NCI-H82 treated with DMSO at 0.1 percent for 48 hours (cell line): ENCODE results near the gene RNF166.
"Not testable (repeated sequence)": the region's sequence is repeated elsewhere in the genome, so short reads cannot be mapped to it uniquely, and the experiment has no call there.

Experiments used
- DNase-seq: peaks from one replicate; lab custom pipeline; 2025; ENCODE audit not compliant: unreplicated experiment; lab: John Stamatoyannopoulos, UW

Gene RNF166

DNA sequence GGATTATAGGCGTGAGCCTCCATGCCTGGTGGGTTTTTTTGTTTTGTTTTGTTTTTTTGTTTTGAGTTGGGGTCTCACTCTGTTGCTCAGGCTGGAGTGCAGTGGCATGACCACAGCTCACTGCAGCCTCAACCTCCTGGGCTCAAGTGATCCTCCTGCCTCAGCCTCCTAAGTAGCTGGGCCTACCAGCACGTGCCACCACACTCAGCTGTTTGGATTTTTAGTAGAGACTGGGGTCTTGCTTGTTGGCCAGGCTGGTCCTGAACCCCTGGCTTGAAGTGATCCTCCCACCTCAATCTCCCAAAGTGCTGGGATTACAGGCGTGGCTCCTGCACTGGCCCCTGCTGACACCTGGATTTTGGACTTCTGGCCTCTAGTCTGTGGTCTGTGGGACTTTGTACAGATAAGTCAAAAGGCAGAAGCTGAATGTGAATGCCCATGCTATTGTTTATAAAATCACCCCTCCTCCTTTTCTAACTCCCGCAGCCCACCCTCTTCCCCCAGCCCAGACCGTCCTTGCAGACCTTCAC is 25.6 kb downstream of the RNF166 start:
- DNase-seq = no peak

DNA sequence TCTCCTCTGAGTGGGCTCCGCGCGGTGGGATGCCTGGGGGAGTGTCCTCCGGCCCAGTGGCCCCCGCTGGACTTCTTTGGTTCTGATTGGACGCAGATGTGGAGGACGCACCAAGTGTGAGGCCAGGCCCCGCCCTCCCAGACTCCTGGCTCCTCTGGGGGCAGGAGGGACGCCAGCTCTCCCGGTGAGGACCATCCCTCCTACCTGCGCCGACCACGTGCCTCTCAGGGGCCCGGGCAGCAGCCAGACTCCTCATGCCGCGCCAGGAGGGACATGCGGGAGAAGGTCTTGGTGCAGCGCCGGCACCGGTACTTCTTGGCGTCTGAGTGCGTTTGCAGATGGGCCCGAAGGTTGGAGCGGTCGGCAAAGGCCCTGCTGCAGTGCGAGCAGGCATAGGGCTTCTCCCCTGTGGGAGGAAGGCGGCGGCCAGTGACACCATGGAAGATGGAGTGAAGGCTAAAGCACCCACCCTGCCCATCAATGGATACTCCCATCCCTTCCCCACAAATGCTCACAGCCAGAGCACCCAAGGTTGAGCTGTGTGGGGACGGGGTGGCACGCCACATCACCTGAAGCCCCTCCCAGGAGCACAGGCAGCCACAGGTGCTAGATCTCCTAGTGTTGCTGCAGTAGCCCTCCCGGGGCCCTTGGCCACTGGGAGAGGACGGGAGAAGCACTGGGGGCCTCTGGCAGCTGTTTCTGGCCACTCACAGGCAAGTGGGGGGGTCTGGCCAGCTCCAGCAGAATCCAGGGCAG is 27.8 kb downstream of the RNF166 start:
- no peak for DNase-seq

DNA sequence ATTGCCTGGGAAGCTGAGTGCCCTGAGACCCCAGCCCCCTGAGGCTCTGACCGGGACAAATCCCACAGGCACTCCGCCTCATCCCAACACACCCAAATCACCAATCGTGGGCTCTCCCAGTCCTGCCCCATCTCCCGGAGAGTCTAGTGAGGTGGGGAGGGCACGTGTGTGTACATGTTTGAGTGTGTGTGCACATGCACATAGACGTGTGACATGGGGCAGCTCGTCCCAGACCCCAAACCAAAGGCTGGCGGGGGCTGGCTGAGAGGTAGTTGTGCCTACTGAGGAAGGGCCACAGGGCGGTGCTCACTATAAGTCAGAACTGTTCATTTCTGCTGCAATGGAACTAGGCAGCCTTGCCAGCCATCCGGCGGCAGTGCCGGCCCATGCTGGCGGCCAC is 28.5 kb downstream of the RNF166 start:
- no peak for DNase-seq

DNA sequence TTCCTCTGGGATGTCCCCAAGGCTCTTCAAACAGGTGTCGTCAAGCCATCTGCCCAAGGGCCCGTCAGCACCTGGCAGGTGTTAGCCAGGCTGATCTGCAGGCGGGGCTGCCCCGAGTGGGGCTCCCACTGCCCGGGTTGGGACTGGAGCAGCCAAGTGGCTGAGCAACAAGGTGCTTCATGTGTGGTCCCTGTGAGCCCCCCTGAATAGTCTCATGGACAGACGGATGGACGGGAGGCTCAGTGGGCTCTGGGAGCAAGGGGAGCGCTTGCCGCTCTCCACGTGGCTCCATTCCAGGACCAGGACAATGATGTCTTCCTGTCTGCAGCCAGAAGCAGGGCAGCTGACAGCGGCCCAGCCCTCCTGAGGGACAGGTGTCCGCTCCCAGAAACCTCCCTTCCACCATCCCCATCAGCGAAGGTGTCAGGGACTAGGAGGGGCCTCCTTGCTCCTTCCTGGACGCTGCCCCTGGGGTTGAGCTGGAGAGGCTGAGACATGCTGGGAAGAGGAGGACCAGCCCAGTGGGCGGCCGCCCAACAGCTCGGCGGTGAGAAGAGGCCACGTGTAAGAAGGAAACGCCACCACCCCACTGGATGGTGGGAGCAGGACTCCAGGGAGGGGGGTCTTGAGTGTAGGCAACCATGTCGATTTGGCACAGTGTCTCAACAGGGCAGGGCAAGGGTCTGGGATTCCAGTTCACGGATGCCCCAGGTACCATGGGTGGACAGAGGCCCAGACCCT is 29.5 kb downstream of the RNF166 start:
- DNase-seq = no peak

DNA sequence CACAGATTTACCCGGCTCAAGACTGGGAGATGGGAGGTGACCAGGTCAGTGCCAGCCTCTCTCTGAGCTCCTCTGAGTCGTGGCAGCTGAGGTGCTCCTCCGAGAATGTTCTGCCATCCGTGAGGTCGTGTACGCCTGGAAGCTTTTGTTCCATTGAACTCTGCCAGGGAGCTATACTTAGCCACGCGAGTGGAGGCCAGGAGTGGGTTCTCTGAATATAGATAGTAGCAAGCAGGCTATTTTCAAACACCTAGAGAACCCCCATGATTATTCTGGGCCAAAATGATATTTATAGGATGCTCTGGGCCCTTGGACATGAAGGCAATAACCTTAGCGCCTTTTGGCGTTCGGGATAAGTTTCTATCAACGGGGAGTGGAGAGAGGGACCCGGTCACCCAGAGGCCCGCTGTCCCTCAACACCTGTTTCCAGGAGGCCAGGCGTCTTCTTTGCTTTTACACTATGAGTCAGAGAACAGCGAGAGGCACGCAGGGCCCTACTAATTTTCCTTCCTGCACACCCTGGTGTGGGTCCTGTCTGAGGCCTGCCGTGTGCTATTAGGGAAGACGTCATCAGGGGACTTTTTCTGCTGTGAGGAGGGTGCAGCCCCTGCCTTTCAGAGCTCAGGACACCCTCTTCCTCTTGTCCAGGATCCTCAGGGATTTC is 32.4 kb downstream of the RNF166 start:
- no peak for DNase-seq

DNA sequence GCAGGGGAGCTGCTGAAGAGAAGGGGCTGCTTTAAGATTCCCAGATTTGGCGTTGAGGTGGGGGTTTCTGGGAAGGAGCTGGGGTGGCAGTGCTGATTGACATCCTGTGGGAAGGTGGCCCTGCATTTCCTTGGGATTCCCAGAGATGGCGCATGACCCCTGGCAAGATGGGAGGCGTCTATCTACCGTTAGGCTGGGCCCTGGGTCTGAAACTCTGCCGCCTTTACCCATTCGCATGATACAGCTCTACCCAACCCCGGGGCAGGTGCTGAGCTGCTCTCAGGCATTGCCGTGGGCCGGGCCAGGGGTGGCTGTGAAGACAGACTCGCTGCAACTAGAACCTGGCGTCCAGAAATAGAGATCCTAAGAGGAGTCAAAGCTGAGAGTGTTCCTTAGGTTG is 33.4 kb downstream of the RNF166 start:
- DNase-seq = no peak

DNA sequence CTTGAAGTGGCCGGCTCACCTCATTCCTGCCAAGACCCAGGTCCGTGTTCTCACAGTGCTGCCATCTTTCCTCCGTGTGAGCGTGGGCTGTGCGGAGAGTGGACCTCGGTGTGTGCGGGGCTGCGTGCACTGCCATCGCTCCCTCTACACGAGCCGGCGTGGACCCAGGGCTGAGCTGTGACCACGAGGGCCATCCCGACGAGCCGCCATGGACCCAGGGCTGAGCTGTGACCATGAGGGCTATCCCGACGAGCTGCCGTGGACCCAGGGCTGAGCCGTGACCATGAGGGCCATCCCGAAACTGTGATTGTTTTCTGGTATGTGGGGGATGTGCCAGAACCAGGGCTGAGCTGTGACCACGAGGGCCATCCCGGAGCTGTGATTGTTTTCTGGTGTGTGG is 34.4 kb downstream of the RNF166 start:
- DNase-seq = no peak

DNA sequence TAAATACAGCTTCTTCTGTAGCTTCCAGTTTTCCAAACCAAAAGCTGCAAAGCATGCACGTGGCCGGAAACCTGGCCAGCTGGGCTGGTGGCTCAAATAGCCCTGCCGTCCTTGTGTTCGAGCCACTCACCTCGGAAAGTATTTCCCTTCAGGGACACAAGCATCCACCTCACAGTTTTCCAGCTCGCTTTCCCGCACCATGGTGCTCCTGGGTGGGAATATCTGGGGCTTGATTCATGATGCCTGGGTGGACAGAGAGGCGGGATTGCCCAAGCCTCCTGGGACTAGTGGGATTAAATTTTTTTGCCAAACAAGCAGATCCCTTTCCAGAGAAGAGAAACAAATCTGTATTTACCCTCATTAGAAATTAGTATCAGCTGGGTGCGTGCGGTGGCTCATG is 36.2 kb downstream of the RNF166 start:
- no peak for DNase-seq

DNA sequence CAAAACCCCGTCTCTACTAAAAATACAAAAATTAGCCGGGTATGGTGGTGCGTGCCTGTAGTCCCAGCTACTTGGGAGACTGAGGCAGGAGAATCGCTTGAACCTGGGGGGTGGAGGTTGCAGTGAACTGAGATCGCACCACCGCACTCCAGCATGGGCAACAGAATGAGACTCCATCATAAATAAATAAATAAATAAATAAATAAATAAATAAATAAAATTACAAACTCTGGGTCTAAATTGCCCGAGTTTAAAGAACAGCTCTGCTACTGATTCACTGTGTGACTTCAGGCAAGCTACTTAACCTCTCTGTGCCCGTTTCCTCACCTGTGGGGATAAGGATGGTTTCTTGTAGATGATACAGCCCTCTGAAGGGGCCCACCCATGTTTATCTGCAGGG is 36.7 kb downstream of the RNF166 start:
- not testable (repeated sequence) for DNase-seq

DNA sequence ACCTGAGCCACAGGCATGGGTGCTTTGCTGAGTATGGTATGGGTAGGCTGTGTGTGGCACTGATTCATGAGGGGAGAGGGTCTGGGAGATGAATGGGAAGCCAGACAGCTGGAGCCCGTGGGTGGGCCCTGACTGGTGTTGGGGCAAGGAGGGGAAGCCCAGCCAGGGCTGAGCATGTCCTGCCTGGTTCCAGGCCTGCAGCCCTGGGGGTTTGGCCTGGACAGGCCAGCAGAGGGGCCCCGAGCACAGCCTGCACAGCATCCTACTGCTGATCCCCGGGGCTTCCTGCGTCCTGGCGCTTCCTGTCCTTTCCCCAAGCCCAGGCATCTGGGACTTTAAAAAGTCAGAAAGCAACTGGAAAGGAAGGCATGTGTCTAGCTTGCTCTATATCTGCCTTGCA is 38.7 kb downstream of the RNF166 start:
- no peak for DNase-seq

DNA sequence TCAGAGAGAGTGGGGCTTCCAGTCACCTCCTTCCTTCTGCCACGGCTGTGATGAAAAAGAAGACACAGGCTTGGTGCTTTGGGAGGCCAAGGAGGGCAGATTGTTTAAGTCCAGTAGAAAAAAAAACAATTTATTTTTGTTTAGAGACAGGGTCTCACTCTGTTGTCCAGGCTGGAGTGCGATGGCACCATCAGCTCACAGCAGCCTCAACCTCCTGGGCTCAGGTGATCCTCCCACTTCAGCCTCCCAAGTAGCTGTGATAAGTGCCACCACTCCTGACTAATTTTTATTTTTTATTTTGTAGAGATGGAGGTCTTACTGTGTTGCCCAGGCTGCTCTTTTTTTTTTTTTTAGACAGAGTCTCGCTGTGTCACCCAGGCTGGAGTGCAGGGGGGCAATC is 40.6 kb downstream of the RNF166 start:
- DNase-seq = no peak

DNA sequence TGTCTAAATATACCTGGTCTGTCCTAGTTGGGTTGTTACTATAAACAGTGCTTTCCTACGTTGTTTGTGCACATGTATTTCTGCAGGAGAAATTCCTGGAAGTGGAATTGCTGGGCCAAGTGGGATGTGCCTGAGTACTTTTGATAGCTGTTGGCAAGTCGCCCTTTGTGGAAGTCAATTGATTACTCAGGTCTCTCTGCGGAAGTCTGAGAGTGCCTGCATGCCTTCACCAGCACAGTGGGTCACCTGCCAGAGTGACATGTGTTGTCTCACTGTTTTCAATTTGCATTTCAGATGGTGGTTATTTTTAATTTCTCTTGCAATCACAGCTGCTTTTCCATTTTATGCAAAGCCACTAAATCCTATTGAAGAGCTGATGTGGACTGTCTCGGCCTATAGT is 41.1 kb downstream of the RNF166 start:
- DNase-seq = no peak

DNA sequence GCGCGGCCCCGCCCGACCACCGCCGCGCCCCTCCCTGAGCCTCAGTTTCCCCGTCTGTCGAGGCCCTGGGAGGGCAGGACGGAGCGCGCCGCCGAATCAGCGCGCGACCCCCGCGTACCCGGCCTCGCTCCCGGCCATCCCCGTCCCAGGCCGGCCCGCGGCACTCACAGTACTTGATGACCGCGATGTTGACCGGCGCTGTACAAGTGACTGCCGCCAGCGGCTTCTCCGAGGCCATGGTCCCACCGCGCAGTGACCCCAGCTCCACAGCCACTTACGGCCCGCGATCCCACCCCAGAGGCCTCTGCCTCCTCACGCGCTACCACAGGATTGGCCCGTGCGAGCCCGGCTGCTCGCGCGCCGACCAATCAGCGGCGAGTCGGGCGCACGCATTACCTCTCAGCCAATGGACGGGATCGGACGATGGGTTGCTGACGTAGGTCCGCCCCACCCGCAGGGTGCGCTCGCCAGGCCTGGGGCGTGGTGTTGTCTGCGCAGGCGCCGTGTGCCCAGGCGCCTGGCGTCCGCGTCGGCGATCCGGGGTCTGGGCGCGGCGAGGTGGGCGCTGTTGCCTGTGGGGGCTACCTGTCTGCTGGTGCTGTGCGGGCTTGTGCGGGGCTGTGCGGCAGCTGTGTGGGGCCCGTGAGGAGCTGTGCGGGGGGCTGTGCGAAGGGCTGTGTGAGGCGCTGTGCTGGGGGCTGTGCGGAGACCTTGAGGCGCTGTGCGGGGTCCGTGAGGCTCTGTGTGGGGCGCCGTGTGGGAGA is 43.2 kb downstream of the RNF166 start, which contains the start of gene MVD:
Gene MVD (minus strand): TSS at position 249 of the 764 bp plus-strand sequence. CDS start 11 bp downstream, at position 238.
- DNase-seq = peak; percentile 89

DNA sequence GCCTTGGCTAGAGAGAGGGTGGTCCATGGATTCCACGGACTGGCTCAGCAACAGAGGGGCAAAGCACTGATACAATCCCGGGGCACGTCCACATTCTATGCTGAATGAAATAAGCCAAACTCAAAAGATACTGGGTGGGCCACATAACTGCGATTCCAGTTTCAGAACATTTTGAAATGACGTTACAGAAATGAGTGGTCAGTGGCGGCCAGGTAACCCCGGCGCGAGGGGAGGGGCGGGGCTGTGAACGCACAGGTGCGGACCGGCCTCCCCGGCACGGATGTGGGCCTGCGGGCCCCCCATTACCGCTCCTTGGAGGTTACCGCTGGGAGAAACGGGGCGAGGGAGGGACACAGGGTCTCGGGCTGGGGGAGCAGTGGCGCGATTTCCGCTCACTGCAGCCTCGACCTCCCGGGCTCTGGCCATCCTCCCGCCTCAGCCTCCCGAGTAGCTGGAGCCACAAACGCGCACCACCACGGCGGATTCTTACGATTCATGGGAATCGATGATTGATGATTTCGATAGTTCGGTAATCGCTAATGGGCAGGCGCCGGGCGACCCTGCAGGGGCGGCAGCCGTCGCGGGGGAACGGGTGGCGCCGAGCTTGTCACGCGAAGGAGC is 43.9 kb downstream of the RNF166 start:
- DNase-seq = no peak

DNA sequence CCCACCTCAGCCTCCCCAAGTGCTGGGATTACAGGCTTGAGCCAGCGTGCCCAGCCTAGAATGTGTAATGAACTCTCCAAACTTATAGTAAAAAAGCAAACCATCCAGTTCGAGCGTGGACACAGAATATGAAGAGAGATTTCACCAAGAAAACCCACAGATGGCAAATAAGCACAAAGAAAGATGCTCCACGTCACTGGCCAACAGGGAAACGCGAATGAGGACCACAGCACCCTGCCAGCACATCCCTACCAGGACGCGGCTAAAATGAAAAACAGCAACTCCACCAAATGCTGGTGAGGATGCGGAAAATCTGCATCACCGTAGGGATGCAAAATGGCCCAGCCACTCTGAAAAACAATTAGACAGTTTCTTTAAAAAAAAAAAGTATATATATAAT is 44.7 kb downstream of the RNF166 start:
- no peak for DNase-seq

DNA sequence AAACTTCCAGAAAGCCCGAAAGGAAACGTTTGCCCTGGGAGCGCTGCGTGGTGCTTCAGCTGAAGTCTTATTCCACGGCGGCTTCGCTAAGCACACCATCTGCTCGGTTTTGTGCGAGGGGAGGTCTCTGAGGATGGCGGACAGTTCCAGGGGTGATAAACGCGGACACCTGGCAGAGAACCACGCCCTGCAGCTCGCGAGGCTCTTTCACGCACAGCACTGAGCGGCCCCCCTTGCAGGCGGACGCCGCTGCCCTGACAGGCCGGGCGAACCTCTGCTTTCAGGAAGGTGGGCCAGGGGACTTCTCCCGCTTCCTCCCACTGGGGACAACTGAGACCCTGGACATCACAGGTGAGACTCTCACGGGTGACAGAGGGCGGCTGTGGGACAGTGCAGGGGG is 47.0 kb downstream of the RNF166 start:
- no peak for DNase-seq

DNA sequence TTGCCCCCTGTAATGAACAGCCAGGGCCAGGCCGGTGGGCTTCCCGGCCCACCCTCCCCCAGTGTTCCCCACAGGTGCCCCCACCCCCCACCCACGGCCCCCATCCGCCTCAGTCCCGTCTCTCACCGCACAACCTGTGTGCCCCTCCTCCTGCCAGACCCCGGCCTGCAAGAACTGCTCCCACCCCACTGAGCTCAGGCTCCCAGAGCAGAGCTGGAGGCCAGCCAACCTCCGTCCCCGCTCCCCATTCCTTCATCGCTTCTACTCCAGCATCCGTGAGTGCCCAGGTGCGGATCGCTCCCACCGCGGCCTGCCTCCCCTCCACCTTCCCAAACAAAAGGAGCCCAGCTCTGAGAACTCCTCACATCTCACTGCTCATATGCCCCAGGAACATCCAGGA is 47.5 kb downstream of the RNF166 start:
- DNase-seq = no peak

DNA sequence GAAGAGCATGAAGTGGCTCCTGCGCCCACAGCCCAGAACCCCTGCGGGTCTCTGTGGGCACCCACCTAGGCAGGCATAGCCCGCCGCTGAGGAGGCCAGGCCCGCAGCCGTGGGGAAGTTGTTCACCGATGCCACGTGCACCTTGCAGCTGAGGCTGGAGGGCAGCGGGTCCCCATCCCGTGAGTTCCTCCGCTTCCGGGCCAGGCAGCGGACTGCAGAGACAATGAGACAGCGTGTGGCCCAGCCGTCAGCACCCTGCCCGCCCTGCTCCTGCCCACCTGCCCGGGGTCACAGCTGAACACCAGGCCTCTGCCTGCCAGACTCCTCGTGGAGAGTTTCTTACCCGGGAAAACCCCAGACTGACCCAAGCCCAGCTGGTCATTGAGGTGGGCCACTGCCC is 48.8 kb downstream of the RNF166 start:
- DNase-seq = no peak

DNA sequence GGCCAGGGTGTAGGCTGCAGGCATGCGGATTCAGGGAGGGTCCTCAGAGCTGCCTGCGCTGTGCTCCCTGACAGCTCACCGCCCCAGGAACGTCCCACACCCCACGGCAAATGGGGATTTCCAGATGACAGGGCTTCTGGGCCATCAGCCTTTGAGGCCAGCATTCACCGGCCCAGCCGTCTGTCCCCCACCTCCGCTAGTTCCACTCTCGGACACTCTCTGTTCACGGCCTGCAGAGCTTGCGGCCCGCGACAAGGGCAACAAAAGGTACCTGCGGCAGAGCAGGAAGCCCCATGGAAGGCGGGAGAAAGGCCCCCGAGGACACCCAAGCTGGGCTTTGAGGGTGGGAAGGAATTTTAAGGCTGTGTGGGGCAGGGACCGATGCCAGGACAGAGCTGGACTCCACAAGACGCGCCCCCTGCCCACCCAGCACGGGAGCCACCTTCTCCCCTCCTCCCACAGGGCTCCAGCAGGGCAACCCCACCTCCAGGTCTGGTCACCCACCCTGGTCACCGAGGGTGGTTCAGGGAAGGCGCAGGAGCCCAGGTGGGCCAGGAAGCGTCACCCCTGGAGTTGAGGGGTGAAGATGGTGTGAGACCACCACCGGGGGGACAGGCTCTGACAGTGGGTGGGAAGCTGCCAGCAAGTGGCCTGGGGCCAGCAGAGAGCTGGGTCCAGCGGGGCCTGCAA is 49.8 kb downstream of the RNF166 start:
- DNase-seq = no peak

DNA sequence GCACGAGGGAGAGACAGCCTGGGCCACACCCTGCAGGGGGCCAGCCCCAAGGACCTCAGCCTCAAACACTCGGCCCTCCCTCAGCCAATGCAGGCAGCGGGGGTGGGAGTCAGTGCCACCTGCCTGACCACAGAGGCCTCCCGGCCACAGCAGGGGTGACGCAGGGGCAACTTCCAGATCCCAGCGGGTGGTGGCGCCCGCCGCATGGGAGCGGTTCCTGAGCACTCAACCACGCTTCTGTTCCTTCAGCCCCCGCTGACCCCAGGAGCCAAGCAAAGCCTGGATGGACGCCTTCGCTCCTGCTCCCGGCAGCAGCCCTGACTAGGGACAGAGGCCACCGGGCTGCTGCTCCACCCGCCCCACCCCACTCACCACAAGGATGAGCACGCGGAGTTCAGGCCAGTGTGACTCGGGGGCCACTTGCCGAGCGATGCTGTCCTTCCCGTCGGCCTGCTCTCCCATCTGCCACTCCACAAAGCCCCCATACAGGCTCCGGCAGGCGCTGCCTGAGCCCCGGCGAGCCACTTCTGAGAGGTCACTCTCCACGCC is 50.4 kb downstream of the RNF166 start:
- no peak for DNase-seq
